GM23338 (cell line): ENCODE data around the gene SOX30. TPM values are rescaled to one million over a fixed set of nuclear protein-coding genes. Genes with fewer than 3 reads are reported as not detected.

Experiments
- ATAC-seq: fragments of 200-7000 bp; cut with Tn5 transposase; 3 replicates; pipeline ENCODE4 v1.9.1; 2020
- DNase-seq: peaks from one replicate; pipeline ENCODE4 v3.0.0-alpha.2; 2015; ENCODE audit warnings: low spot score
- H2AFZ ChIP-seq: fragments of 200-600 bp; sonication (generic); 2 replicates; pipeline ENCODE4 v1.8.0; 2016; ENCODE audit warnings: antibody characterized with exemption, mild to moderate bottlenecking, moderate library complexity
- H3F3A ChIP-seq: fragments of 200-600 bp; sonication (generic); replicated peaks from 2 replicates; pipeline ENCODE4 v1.8.0; 2017; ENCODE audit warnings: antibody characterized with exemption, mixed run types, low read depth
- H3K27ac ChIP-seq: fragments of 200-600 bp; sonication (generic); 2 replicates; pipeline ENCODE4 v1.6.1; 2016; ENCODE audit warnings: low read depth
- H3K27me3 ChIP-seq: fragments of 200-600 bp; sonication (generic); 2 replicates; pipeline ENCODE4 v1.8.0; 2016; ENCODE audit warnings: mild to moderate bottlenecking, mixed run types, moderate library complexity; ENCODE audit not compliant: insufficient read depth
- H3K36me3 ChIP-seq: fragments of 200-600 bp; sonication (generic); 2 replicates; pipeline ENCODE4 v1.8.0; 2016; ENCODE audit warnings: mild to moderate bottlenecking; ENCODE audit not compliant: insufficient read depth
- H3K4me1 ChIP-seq: fragments of 200-600 bp; sonication (generic); 2 replicates; pipeline ENCODE4 v1.8.0; 2016; ENCODE audit warnings: mild to moderate bottlenecking, moderate library complexity; ENCODE audit not compliant: insufficient read depth
- H3K4me2 ChIP-seq: fragments of 200-600 bp; sonication (generic); 2 replicates; pipeline ENCODE4 v1.7.1; 2017; ENCODE audit warnings: mixed run types
- H3K4me3 ChIP-seq: fragments of 200-600 bp; sonication (generic); 2 replicates; pipeline ENCODE4 v1.6.1; 2016; ENCODE audit warnings: mixed run types
- H3K79me2 ChIP-seq: fragments of 200-600 bp; sonication (generic); replicated peaks from 2 replicates; pipeline ENCODE4 v1.8.0; 2017; ENCODE audit warnings: mild to moderate bottlenecking; ENCODE audit not compliant: insufficient read depth
- H3K9me2 ChIP-seq: fragments of 200-600 bp; sonication (generic); 2 replicates; pipeline ENCODE4 v1.8.0; 2017; ENCODE audit not compliant: insufficient read depth
- H4K20me1 ChIP-seq: fragments of 200-600 bp; sonication (generic); replicated peaks from 2 replicates; pipeline ENCODE4 v1.8.0; 2017; ENCODE audit warnings: mild to moderate bottlenecking; ENCODE audit not compliant: insufficient read depth
- H3K27ac Mint-ChIP-seq: 2 replicates; pipeline ENCODE4 v1.8.0; 2020; ENCODE audit warnings: inconsistent platforms, mild to moderate bottlenecking, moderate library complexity, mixed read lengths
- H3K27me3 Mint-ChIP-seq: 3 replicates; pipeline ENCODE4 v1.8.0; 2022; ENCODE audit warnings: low read depth, mild to moderate bottlenecking, moderate library complexity, mixed read lengths, inconsistent platforms; ENCODE audit not compliant: insufficient read depth, poor library complexity
- H3K36me3 Mint-ChIP-seq: 3 replicates; pipeline ENCODE4 v1.8.0; 2021; ENCODE audit warnings: low read depth, mild to moderate bottlenecking, inconsistent platforms, moderate library complexity, mixed read lengths
- H3K4me1 Mint-ChIP-seq: 3 replicates; pipeline ENCODE4 v1.8.0; 2020; ENCODE audit warnings: mild to moderate bottlenecking, inconsistent platforms, mixed read lengths
- H3K4me3 Mint-ChIP-seq: 3 replicates; pipeline ENCODE4 v1.8.0; 2021; ENCODE audit warnings: moderate library complexity, mild to moderate bottlenecking, inconsistent platforms, mixed read lengths
- H3K9me3 Mint-ChIP-seq: 3 replicates; pipeline ENCODE4 v1.8.0; 2020; ENCODE audit warnings: moderate library complexity, mild to moderate bottlenecking, inconsistent platforms, mixed read lengths
- EZH2 ChIP-seq: fragments of 200-600 bp; sonication (generic); IDR thresholded peaks from one replicate; pipeline ENCODE4 v1.8.0; 2017; ENCODE audit warnings: antibody characterized with exemption, mild to moderate bottlenecking, low read depth; ENCODE audit not compliant: unreplicated experiment
- NANOG ChIP-seq: IDR thresholded peaks from 2 replicates; pipeline ENCODE4 v1.6.1; 2016; ENCODE audit warnings: antibody characterized with exemption, borderline replicate concordance
- POLR2AphosphoS5 ChIP-seq: IDR thresholded peaks from 2 replicates; pipeline ENCODE4 v1.6.1; 2016; ENCODE audit warnings: antibody characterized with exemption, low read depth
- STAT1 ChIP-seq: IDR thresholded peaks from one replicate; pipeline ENCODE4 v1.6.1; 2016; ENCODE audit warnings: antibody characterized with exemption; ENCODE audit not compliant: unreplicated experiment
- ZNF331 ChIP-seq: fragments of 250-450 bp; sonication (Bioruptor Pico); IDR thresholded peaks from 2 replicates; pipeline ENCODE4 v1.5.0; 2020; ENCODE audit warnings: low read depth, mild to moderate bottlenecking, moderate library complexity
- polyA plus RNA-seq: library from polyadenylated mRNA; unstranded; fragments of >200 nt; fragmentation: Nextera tagmentation; extraction: Ambion mirVana; gene quantifications from 2 replicates; pipeline ENCODE4 v1.2.1, GENCODE V29; 2016
- total RNA-seq: library from RNA; depleted of rRNA; stranded (reverse); fragments of >200 nt; shearing (Covaris generic); gene quantifications from 2 replicates; pipeline ENCODE4 v1.2.3, GENCODE V29; 2014
- TF ChIP-seq, protein P1 (sequence below): fragments of 250-450 bp; sonication (Bioruptor Pico); IDR thresholded peaks from 2 replicates; pipeline ENCODE4 v1.5.0; 2020; ENCODE audit warnings: mild to moderate bottlenecking, moderate library complexity
- TF ChIP-seq, protein P2 (sequence below): IDR thresholded peaks from 2 replicates; pipeline ENCODE4 v1.6.1; 2016; ENCODE audit warnings: antibody characterized with exemption

The SOX30 gene
- total and polyA plus RNA-seq, 2 experiments from 2014 or later: 0.47 to 1.3 TPM

GRCh38 chr5:157630341-157630740 lies 21.9 kb downstream of the SOX30 start (continued):
- TF ChIP-seq, protein P1, sequence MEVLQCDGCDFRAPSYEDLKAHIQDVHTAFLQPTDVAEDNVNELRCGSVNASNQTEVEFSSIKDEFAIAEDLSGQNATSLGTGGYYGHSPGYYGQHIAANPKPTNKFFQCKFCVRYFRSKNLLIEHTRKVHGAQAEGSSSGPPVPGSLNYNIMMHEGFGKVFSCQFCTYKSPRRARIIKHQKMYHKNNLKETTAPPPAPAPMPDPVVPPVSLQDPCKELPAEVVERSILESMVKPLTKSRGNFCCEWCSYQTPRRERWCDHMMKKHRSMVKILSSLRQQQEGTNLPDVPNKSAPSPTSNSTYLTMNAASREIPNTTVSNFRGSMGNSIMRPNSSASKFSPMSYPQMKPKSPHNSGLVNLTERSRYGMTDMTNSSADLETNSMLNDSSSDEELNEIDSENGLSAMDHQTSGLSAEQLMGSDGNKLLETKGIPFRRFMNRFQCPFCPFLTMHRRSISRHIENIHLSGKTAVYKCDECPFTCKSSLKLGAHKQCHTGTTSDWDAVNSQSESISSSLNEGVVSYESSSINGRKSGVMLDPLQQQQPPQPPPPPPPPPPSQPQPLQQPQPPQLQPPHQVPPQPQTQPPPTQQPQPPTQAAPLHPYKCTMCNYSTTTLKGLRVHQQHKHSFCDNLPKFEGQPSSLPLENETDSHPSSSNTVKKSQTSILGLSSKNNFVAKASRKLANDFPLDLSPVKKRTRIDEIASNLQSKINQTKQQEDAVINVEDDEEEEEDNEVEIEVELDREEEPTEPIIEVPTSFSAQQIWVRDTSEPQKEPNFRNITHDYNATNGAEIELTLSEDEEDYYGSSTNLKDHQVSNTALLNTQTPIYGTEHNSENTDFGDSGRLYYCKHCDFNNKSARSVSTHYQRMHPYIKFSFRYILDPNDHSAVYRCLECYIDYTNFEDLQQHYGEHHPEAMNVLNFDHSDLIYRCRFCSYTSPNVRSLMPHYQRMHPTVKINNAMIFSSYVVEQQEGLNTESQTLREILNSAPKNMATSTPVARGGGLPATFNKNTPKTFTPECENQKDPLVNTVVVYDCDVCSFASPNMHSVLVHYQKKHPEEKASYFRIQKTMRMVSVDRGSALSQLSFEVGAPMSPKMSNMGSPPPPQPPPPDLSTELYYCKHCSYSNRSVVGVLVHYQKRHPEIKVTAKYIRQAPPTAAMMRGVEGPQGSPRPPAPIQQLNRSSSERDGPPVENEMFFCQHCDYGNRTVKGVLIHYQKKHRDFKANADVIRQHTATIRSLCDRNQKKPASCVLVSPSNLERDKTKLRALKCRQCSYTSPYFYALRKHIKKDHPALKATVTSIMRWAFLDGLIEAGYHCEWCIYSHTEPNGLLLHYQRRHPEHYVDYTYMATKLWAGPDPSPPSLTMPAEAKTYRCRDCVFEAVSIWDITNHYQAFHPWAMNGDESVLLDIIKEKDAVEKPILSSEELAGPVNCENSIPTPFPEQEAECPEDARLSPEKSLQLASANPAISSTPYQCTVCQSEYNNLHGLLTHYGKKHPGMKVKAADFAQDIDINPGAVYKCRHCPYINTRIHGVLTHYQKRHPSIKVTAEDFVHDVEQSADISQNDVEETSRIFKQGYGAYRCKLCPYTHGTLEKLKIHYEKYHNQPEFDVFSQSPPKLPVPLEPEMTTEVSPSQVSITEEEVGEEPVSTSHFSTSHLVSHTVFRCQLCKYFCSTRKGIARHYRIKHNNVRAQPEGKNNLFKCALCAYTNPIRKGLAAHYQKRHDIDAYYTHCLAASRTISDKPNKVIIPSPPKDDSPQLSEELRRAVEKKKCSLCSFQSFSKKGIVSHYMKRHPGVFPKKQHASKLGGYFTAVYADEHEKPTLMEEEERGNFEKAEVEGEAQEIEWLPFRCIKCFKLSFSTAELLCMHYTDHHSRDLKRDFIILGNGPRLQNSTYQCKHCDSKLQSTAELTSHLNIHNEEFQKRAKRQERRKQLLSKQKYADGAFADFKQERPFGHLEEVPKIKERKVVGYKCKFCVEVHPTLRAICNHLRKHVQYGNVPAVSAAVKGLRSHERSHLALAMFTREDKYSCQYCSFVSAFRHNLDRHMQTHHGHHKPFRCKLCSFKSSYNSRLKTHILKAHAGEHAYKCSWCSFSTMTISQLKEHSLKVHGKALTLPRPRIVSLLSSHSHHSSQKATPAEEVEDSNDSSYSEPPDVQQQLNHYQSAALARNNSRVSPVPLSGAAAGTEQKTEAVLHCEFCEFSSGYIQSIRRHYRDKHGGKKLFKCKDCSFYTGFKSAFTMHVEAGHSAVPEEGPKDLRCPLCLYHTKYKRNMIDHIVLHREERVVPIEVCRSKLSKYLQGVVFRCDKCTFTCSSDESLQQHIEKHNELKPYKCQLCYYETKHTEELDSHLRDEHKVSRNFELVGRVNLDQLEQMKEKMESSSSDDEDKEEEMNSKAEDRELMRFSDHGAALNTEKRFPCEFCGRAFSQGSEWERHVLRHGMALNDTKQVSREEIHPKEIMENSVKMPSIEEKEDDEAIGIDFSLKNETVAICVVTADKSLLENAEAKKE: no peak

DNA sequence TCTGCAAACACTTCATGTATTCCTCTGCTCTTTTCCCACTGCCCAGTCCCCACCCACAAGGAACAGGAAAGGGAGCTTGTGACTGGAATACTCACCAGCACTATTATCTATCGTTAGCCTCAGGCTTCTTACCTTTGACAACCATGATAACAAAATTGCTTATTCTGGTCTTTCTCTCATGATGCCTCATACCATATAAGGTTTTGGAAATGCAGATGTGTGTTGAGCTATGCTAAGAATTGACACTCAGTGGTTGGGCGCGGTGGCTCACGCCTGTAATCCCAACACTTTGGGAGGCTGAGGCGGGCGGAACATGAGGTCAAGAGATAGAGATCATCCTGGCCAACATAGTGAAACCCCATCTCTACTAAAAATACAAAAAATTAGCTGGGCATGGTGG lies 25.4 kb downstream of the SOX30 start:
- Mint-ChIP-seq H3K4me1 (no peaks in the 10 kb centered on the region), H3K9me3 (no peaks in the 10 kb centered on the region; the same call in 2 of the 3 replicates), H3K27me3 (peaks cover 3% of the 10 kb centered on the region), H3K27ac (no peak overlapping the region), H3K36me3 (no peaks in the 10 kb centered on the region), H3K4me3 (no peak overlapping the region)
- no peaks in the 10 kb centered on the region for H3K36me3 ChIP-seq
- no peaks in the 10 kb centered on the region for H3K79me2 ChIP-seq
- no peaks in the 10 kb centered on the region for H3K9me2 ChIP-seq
- H2AFZ ChIP-seq: no peak overlapping the region
- no peak overlapping the region for H3K4me2 ChIP-seq
- DNase-seq: no peak
- no peaks in the 10 kb centered on the region for H3K4me1 ChIP-seq
- no peak overlapping the region for H3K4me3 ChIP-seq
- H4K20me1 ChIP-seq: no peaks in the 10 kb centered on the region
- no peaks in the 10 kb centered on the region for H3F3A ChIP-seq
- no peaks in the 10 kb centered on the region for H3K27me3 ChIP-seq
- no peak for ATAC-seq
- H3K27ac ChIP-seq: no peak overlapping the region
- TF ChIP-seq, protein P1: no peak
- TF ChIP-seq STAT1: no peak
- no peak for TF ChIP-seq ZNF331
- TF ChIP-seq, protein P2, sequence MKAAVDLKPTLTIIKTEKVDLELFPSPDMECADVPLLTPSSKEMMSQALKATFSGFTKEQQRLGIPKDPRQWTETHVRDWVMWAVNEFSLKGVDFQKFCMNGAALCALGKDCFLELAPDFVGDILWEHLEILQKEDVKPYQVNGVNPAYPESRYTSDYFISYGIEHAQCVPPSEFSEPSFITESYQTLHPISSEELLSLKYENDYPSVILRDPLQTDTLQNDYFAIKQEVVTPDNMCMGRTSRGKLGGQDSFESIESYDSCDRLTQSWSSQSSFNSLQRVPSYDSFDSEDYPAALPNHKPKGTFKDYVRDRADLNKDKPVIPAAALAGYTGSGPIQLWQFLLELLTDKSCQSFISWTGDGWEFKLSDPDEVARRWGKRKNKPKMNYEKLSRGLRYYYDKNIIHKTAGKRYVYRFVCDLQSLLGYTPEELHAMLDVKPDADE: no peak
- no peak for TF ChIP-seq NANOG
- TF ChIP-seq POLR2AphosphoS5: no peak
- no peak for TF ChIP-seq EZH2
